T-cell (primary cell): Measurements from ENCODE around the gene CAGE1. TPM values are rescaled to one million over a fixed set of nuclear protein-coding genes. Genes with fewer than 3 reads are reported as not detected.
"Not testable (repeated sequence)": the region's sequence is repeated elsewhere in the genome, so short reads cannot be mapped to it uniquely, and the experiment has no call there.

Experiments used
- ATAC-seq, 4 experiments: fragments of 200-7000 bp in 3 of 4; fragments of 150-1000 bp in 1 of 4; cut with Tn5 transposase; replicated peaks in 1 of 4; 1 replicate in 3 of 4; 2 replicates in 1 of 4; pipeline ENCODE4 v1.10.0; 2021; ENCODE audit warnings: moderate library complexity in 3 of 4, mild to moderate bottlenecking in 2 of 4, moderate number of reproducible peaks in 1 of 4
- CTCF ChIA-PET, 2 donors: fragments of 300-600 bp; sonication (Branson Sonifier 250); formaldehyde crosslinking; loops; one replicate each; lab custom pipeline; 2022; ENCODE audit warnings: antibody characterized with exemption in 2 of 2; lab: Charles Lee
- POLR2A ChIA-PET, 2 donors: fragments of 300-600 bp; sonication (Branson Sonifier 250); formaldehyde crosslinking; loops; one replicate each; lab custom pipeline; 2022; ENCODE audit warnings: antibody characterized with exemption in 2 of 2; lab: Charles Lee
- DNase-seq, 35 experiments: peaks; one replicate each; pipeline versions ENCODE4 v3.0.0 to v3.0.0-alpha.2; 2013 to 2023
- H3K27ac ChIP-seq: one replicate; pipeline ENCODE4 v1.5.1; 2013; ENCODE audit warnings: low read length
- H3K27me3 ChIP-seq, 2 experiments: replicated peaks in 1 of 2; 1 replicate in 1 of 2; 2 replicates in 1 of 2; pipeline versions ENCODE4 v1.6.1 to v1.7.0; 2013; ENCODE audit warnings: low read length in 1 of 2, mixed read lengths in 1 of 2; ENCODE audit not compliant: control insufficient read depth in 2 of 2, insufficient read depth in 2 of 2; ENCODE audit errors: extremely low read depth in 1 of 2
- H3K36me3 ChIP-seq, 2 donors: 1 replicate in 1 of 2; 2 replicates in 1 of 2; pipeline versions ENCODE4 v1.6.1 to v1.7.0; 2013; ENCODE audit warnings: low read length in 1 of 2; ENCODE audit not compliant: control insufficient read depth in 2 of 2, insufficient read depth in 1 of 2; ENCODE audit errors: extremely low read depth in 1 of 2
- H3K4me1 ChIP-seq, 2 experiments: 1 replicate in 1 of 2; 2 replicates in 1 of 2; pipeline versions ENCODE4 v1.6.1 to v1.7.0; 2013; ENCODE audit warnings: low read length in 2 of 2, mixed read lengths in 1 of 2; ENCODE audit not compliant: insufficient read depth in 2 of 2, control insufficient read depth in 1 of 2; ENCODE audit errors: extremely low read depth in 1 of 2
- H3K4me3 ChIP-seq, 2 donors: 1 replicate in 1 of 2; 2 replicates in 1 of 2; pipeline versions ENCODE4 v1.5.1 to v1.7.0; 2013; ENCODE audit warnings: mild to moderate bottlenecking in 2 of 2, low read length in 1 of 2, moderate library complexity in 1 of 2; ENCODE audit not compliant: control insufficient read depth in 1 of 2; ENCODE audit errors: extremely low read depth in 1 of 2
- H3K9me3 ChIP-seq: 2 replicates; pipeline ENCODE4 v1.7.0; 2013
- H3K27ac Mint-ChIP-seq, 2 donors: one replicate each; pipeline ENCODE4 v1.8.0; 2020 to 2021; ENCODE audit warnings: mild to moderate bottlenecking in 2 of 2, mixed read lengths in 2 of 2
- H3K27me3 Mint-ChIP-seq, 2 donors: one replicate each; pipeline ENCODE4 v1.8.0; 2021 to 2022; ENCODE audit warnings: mixed read lengths in 2 of 2
- H3K36me3 Mint-ChIP-seq: one replicate; pipeline ENCODE4 v1.8.0; 2021; ENCODE audit warnings: mixed read lengths
- H3K4me1 Mint-ChIP-seq, 3 donors: one replicate each; pipeline ENCODE4 v1.8.0; 2020 to 2022; ENCODE audit warnings: mixed read lengths in 3 of 3, mild to moderate bottlenecking in 1 of 3
- H3K4me3 Mint-ChIP-seq, 3 donors: one replicate each; pipeline ENCODE4 v1.8.0; 2020 to 2022; ENCODE audit warnings: mild to moderate bottlenecking in 3 of 3, mixed read lengths in 3 of 3, moderate library complexity in 3 of 3
- H3K9me3 Mint-ChIP-seq, 3 donors: one replicate each; pipeline ENCODE4 v1.8.0; 2020 to 2022; ENCODE audit warnings: mixed read lengths in 3 of 3
- WGBS: methylation state at CpG from one replicate; pipeline ENCODE4 v1.1.5; 2013; ENCODE audit warnings: missing lambda C conversion rate; ENCODE audit not compliant: insufficient coverage; 5-methylcytosine and 5-hydroxymethylcytosine counted together
- total RNA-seq, 35 experiments: library from RNA in 6 of 35; stranded (reverse) in 6 of 35; fragments of 120-200 nt in 1 of 35; gene quantifications; one replicate each; pipeline versions ENCODE4 v1.2.1 to v1.2.4 and lab custom pipeline; 2013 to 2026

The CAGE1 gene
- total RNA-seq, 5 donors from 2014 or later (not counting 1 experiment from before 2014, with no cell fraction given): 0.09 to 0.75 (median 0.31) TPM; not detected in 1

- Mint-ChIP-seq H3K27ac (no peak overlapping the region), H3K4me3 (no peak overlapping the region), H3K27me3 (peaks cover 0 to 3% of the 10 kb centered on the region in 2 donors), H3K4me1 (no peaks in the 10 kb centered on the region), H3K36me3 (no peaks in the 10 kb centered on the region), H3K9me3 (no peaks in the 10 kb centered on the region)
- Histone ChIP-seq H3K27ac (no peak overlapping the region), H3K36me3 (no peaks in the 10 kb centered on the region), H3K4me1 (no peaks in the 10 kb centered on the region), H3K27me3 (peaks cover 0 to 5% of the 10 kb centered on the region in 2 experiments), H3K4me3 (no peak overlapping the region), H3K9me3 (no peaks in the 10 kb centered on the region)
- no peak for DNase-seq
- POLR2A ChIA-PET: interaction anchor here in 1 of 2 donors (0.6 kb wide), 1 partner anchor 61 kb away, joined by 4 read pairs; no protein-coding TSS in a partner anchor
- CTCF ChIA-PET: no interaction called here
- 92% methylated on average over 4 of the region's 7 CpGs for WGBS
- no peak for ATAC-seq
Observed at GRCh38 chr6:7331452-7331851, 58.1 kb downstream of the CAGE1 start.

- no peak overlapping the region for H3K27ac ChIP-seq
- H3K27ac Mint-ChIP-seq: no peak overlapping the region
- no peaks in the 10 kb centered on the region for H3K4me1 ChIP-seq
- H3K9me3 ChIP-seq: no peaks in the 10 kb centered on the region
- peaks cover 0 to 3% (median 0%) of the 10 kb centered on the region in 3 donors for H3K4me1 Mint-ChIP-seq
- WGBS: 28% methylated on average over 2 of the region's 2 CpGs
- H3K4me3 ChIP-seq: no peak overlapping the region
- no peaks in the 10 kb centered on the region for H3K36me3 ChIP-seq
- ChIA-PET POLR2A (no interaction called here), CTCF (no interaction called here)
- peaks cover 0 to 4% (median 0%) of the 10 kb centered on the region in 3 donors for H3K9me3 Mint-ChIP-seq
- DNase-seq (no peak), ATAC-seq (no peak)
- H3K27me3 Mint-ChIP-seq: peaks cover 4 to 6% of the 10 kb centered on the region in 2 donors
- H3K27me3 ChIP-seq: peaks cover 0 to 5% of the 10 kb centered on the region in 2 experiments
- H3K4me3 Mint-ChIP-seq: no peak overlapping the region
- no peaks in the 10 kb centered on the region for H3K36me3 Mint-ChIP-seq
Observed at GRCh38 chr6:7328243-7328642, 61.3 kb downstream of the CAGE1 start.

- H3K36me3 ChIP-seq: no peaks in the 10 kb centered on the region
- no peak overlapping the region for H3K27ac ChIP-seq
- ATAC-seq (no peak), DNase-seq (no peak)
- ChIA-PET POLR2A (interaction anchor here in 1 of 2 donors (0.5 kb wide), 1 partner anchor 14 kb away, joined by 4 read pairs; no protein-coding TSS in a partner anchor), CTCF (interaction anchor here in 1 of 2 donors (0.7 kb wide), 1 partner anchor 1511 kb away, joined by 5 read pairs; no protein-coding TSS in a partner anchor)
- no peaks in the 10 kb centered on the region for H3K4me1 ChIP-seq
- H3K4me1 Mint-ChIP-seq: peaks cover 0 to 3% (median 0%) of the 10 kb centered on the region in 3 donors
- peaks cover 0 to 5% of the 10 kb centered on the region in 2 experiments for H3K27me3 ChIP-seq
- H3K9me3 ChIP-seq: no peaks in the 10 kb centered on the region
- H3K9me3 Mint-ChIP-seq: peaks cover 0 to 4% (median 0%) of the 10 kb centered on the region in 3 donors
- H3K36me3 Mint-ChIP-seq: no peaks in the 10 kb centered on the region
- H3K4me3 ChIP-seq: no peak overlapping the region
- no CpG with 5 or more reads among the region's 3 CpGs for WGBS
- peaks cover 4 to 6% of the 10 kb centered on the region in 2 donors for H3K27me3 Mint-ChIP-seq
- H3K4me3 Mint-ChIP-seq: no peak overlapping the region
- H3K27ac Mint-ChIP-seq: no peak overlapping the region
Observed at GRCh38 chr6:7325750-7326149, 63.8 kb downstream of the CAGE1 start.

GRCh38 chr6:7324520-7324919 is 65.0 kb downstream of the CAGE1 start:
- ChIA-PET POLR2A (no interaction called here), CTCF (no interaction called here)
- peaks cover 0 to 5% of the 10 kb centered on the region in 2 experiments for H3K27me3 ChIP-seq
- H3K9me3 Mint-ChIP-seq: peaks cover 0 to 4% (median 0%) of the 10 kb centered on the region in 3 donors
- H3K4me1 ChIP-seq: no peaks in the 10 kb centered on the region
- DNase-seq: peak in 1 of 35 experiments; percentile 16
- no peaks in the 10 kb centered on the region for H3K36me3 ChIP-seq
- H3K4me3 Mint-ChIP-seq: no peak overlapping the region
- H3K27ac ChIP-seq: no peak overlapping the region
- H3K4me1 Mint-ChIP-seq: peaks cover 0 to 3% (median 0%) of the 10 kb centered on the region in 3 donors
- no peaks in the 10 kb centered on the region for H3K36me3 Mint-ChIP-seq
- H3K9me3 ChIP-seq: no peaks in the 10 kb centered on the region
- 22% methylated on average over 3 of the region's 7 CpGs for WGBS
- no peak for ATAC-seq
- H3K27me3 Mint-ChIP-seq: peaks cover 4 to 6% of the 10 kb centered on the region in 2 donors
- no peak overlapping the region for H3K27ac Mint-ChIP-seq
- H3K4me3 ChIP-seq: no peak overlapping the region

- Histone ChIP-seq H3K36me3 (no peaks in the 10 kb centered on the region), H3K27me3 (peaks cover 0 to 5% of the 10 kb centered on the region in 2 experiments), H3K4me1 (no peaks in the 10 kb centered on the region), H3K4me3 (no peak overlapping the region), H3K9me3 (no peaks in the 10 kb centered on the region), H3K27ac (no peak overlapping the region)
- no peaks in the 10 kb centered on the region for H3K36me3 Mint-ChIP-seq
- peaks cover 3 to 4% of the 10 kb centered on the region in 2 donors for H3K27me3 Mint-ChIP-seq
- ChIA-PET CTCF (interaction anchor here in 1 of 2 donors (0.6 kb wide), 1 partner anchor 645 kb away, joined by 4 read pairs; no protein-coding TSS in a partner anchor), POLR2A (no interaction called here)
- peaks cover 0 to 4% (median 0%) of the 10 kb centered on the region in 3 donors for H3K9me3 Mint-ChIP-seq
- H3K4me1 Mint-ChIP-seq: peaks cover 0 to 3% (median 0%) of the 10 kb centered on the region in 3 donors
- no peak overlapping the region for H3K27ac Mint-ChIP-seq
- no peak overlapping the region for H3K4me3 Mint-ChIP-seq
- DNase-seq (no peak), ATAC-seq (no peak)
Observed at GRCh38 chr6:7323074-7323473, 66.5 kb downstream of the CAGE1 start.

- POLR2A ChIA-PET, H3K4me3 ChIP-seq, H3K27me3 ChIP-seq, H3K9me3 ChIP-seq, H3K9me3 Mint-ChIP-seq, H3K4me1 Mint-ChIP-seq, ATAC-seq, H3K4me3 Mint-ChIP-seq, H3K27ac ChIP-seq, H3K27me3 Mint-ChIP-seq, H3K4me1 ChIP-seq, CTCF ChIA-PET, H3K27ac Mint-ChIP-seq, H3K36me3 ChIP-seq, H3K36me3 Mint-ChIP-seq, DNase-seq: not testable (repeated sequence)
- WGBS: 80% methylated on average over 3 of the region's 6 CpGs
Observed at GRCh38 chr6:7321866-7322265, 67.7 kb downstream of the CAGE1 start.
